ENCODE data around the gene SV2A.
"Not testable (repeated sequence)": the region's sequence is repeated elsewhere in the genome, so short reads cannot be mapped to it uniquely, and the experiment has no call there.

- TF ChIP-seq CTCF, POLR2A (IDR thresholded peaks at IDR 0.05): not testable (repeated sequence)
These were observed 56.1 kb downstream of the SV2A start for GRCh38 chr1:149861497-149862054.

All from testis (tissue), 2 donors.